ENCODE data around the gene WDR93.

DNA sequence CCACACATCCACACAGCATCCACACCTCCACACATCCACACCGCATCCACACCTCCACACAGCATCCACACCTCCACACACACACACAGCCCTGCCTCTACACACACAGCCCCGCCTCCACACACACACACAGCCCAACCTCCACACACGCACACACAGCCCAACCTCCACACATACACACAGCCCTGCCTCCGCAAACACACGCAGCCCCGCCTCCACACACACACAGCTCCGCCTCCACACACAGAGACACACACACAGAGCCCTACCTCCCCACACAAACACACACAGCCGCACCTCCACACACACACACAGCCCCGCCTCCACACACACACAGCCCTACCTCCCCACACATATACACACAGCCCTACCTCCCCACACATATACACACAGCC is 55.8 kb downstream of the WDR93 start:
- TF ChIP-seq, protein P1, sequence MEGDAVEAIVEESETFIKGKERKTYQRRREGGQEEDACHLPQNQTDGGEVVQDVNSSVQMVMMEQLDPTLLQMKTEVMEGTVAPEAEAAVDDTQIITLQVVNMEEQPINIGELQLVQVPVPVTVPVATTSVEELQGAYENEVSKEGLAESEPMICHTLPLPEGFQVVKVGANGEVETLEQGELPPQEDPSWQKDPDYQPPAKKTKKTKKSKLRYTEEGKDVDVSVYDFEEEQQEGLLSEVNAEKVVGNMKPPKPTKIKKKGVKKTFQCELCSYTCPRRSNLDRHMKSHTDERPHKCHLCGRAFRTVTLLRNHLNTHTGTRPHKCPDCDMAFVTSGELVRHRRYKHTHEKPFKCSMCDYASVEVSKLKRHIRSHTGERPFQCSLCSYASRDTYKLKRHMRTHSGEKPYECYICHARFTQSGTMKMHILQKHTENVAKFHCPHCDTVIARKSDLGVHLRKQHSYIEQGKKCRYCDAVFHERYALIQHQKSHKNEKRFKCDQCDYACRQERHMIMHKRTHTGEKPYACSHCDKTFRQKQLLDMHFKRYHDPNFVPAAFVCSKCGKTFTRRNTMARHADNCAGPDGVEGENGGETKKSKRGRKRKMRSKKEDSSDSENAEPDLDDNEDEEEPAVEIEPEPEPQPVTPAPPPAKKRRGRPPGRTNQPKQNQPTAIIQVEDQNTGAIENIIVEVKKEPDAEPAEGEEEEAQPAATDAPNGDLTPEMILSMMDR (IDR thresholded peaks at IDR 0.05; ENCODE audit: low read depth, low read length, poor library complexity, severe bottlenecking): no peak
- no peak for TF ChIP-seq EZH2phosphoT487 (IDR thresholded peaks at IDR 0.05; ENCODE audit: borderline replicate concordance, low read length)
